OCI-LY7 (cell line): ENCODE results near the gene RNF126. TPM values are rescaled to one million over a fixed set of nuclear protein-coding genes. Genes with fewer than 3 reads are reported as not detected.
A peak's percentile ranks its signal among the peaks of the same experiment; 100 is the strongest.
"Not testable (repeated sequence)": the region's sequence is repeated elsewhere in the genome, so short reads cannot be mapped to it uniquely, and the experiment has no call there.

ENCODE experiments used
- BruUV-seq: library from RNA; stranded (reverse); fragments of 400-500 nt; replicated peaks from 2 replicates; lab custom pipeline; 2021; lab: Mats Ljungman, UMichigan
- CTCF ChIA-PET: fragments of 300-600 bp; sonication (Branson Sonifier 250); formaldehyde crosslinking; loops from one replicate; lab custom pipeline; 2022; ENCODE audit warnings: antibody characterized with exemption; ENCODE audit not compliant: unreplicated experiment; lab: Charles Lee
- POLR2A ChIA-PET: fragments of 300-600 bp; sonication (Branson Sonifier 250); formaldehyde crosslinking; loops from one replicate; lab custom pipeline; 2022; ENCODE audit warnings: antibody characterized with exemption; lab: Charles Lee
- DNase-seq: peaks from one replicate; pipeline ENCODE4 v3.0.0-alpha.2; 2015; ENCODE audit warnings: low spot score
- H2AFZ ChIP-seq: fragments of 200-600 bp; sonication (generic), shearing (Covaris generic); 2 replicates; pipeline ENCODE4 v1.6.1; 2014; ENCODE audit warnings: mild to moderate bottlenecking, antibody characterized with exemption, low read length, moderate library complexity
- H3K27ac ChIP-seq: fragments of 200-600 bp; sonication (generic); 2 replicates; pipeline ENCODE4 v1.5.1; 2014; ENCODE audit warnings: mixed run types, low read depth, mild to moderate bottlenecking, moderate library complexity, low read length, inconsistent platforms; ENCODE audit not compliant: poor library complexity, severe bottlenecking
- H3K36me3 ChIP-seq: fragments of 200-600 bp; sonication (generic); 2 replicates; pipeline ENCODE4 v1.6.1; 2014; ENCODE audit warnings: mild to moderate bottlenecking, antibody characterized with exemption, low read length, moderate library complexity, mixed read lengths; ENCODE audit not compliant: insufficient read depth
- H3K4me1 ChIP-seq: fragments of 200-600 bp; sonication (generic); 2 replicates; pipeline ENCODE4 v1.5.1; 2014; ENCODE audit warnings: mild to moderate bottlenecking, low read length; ENCODE audit not compliant: insufficient read depth, poor library complexity, severe bottlenecking
- H3K4me2 ChIP-seq: fragments of 200-600 bp; sonication (generic); 2 replicates; pipeline ENCODE4 v1.6.1; 2014; ENCODE audit warnings: mild to moderate bottlenecking, low read length
- H3K4me3 ChIP-seq: fragments of 200-600 bp; sonication (generic); 2 replicates; pipeline ENCODE4 v1.5.1; 2014; ENCODE audit warnings: mild to moderate bottlenecking, low read depth, low read length; ENCODE audit not compliant: poor library complexity, severe bottlenecking
- H3K79me2 ChIP-seq: fragments of 200-600 bp; sonication (generic); 2 replicates; pipeline ENCODE4 v1.6.1; 2016; ENCODE audit warnings: low read depth, mild to moderate bottlenecking, low read length, moderate library complexity, mixed read lengths; ENCODE audit not compliant: insufficient read depth
- H3K9me2 ChIP-seq: fragments of 200-600 bp; sonication (generic); 2 replicates; pipeline ENCODE4 v1.6.1; 2016; ENCODE audit warnings: mild to moderate bottlenecking, low read length, mixed read lengths; ENCODE audit not compliant: insufficient read depth
- H3K9me3 ChIP-seq: fragments of 200-600 bp; sonication (generic); 2 replicates; pipeline ENCODE4 v1.6.1; 2014; ENCODE audit warnings: mild to moderate bottlenecking, mixed run types, low read length, mixed read lengths
- H4K20me1 ChIP-seq: fragments of 200-600 bp; sonication (generic); 2 replicates; pipeline ENCODE4 v1.6.1; 2014; ENCODE audit warnings: mild to moderate bottlenecking, antibody characterized with exemption, low read length, moderate library complexity, mixed read lengths; ENCODE audit not compliant: insufficient read depth
- CTCF ChIP-seq: fragments of 200-600 bp; sonication (generic); conservative IDR thresholded peaks from 2 replicates; pipeline ENCODE4 v1.5.1; 2014; ENCODE audit warnings: mild to moderate bottlenecking, antibody characterized with exemption, low read length, moderate library complexity, mixed read lengths
- EZH2phosphoT487 ChIP-seq: fragments of 200-600 bp; sonication (generic); IDR thresholded peaks from 2 replicates; pipeline ENCODE4 v1.6.1; 2018; ENCODE audit warnings: low read depth, borderline replicate concordance, mild to moderate bottlenecking, mixed run types, antibody characterized with exemption, low read length, moderate library complexity, mixed read lengths
- intact Hi-C: fragments of 100-400 bp; cut with micrococcal nuclease; formaldehyde crosslinking; loops from one replicate; pipeline ENCODE4 v1.10.0; 2022; ENCODE audit not compliant: unreplicated experiment
- total RNA-seq, 2 experiments: library from RNA; depleted of rRNA in 1 of 2; stranded (reverse); fragments of >200 nt in 1 of 2; shearing (Covaris generic) in 1 of 2; gene quantifications; 2 replicates each; pipeline ENCODE4 v1.2.3, GENCODE V29; 2014 to 2022

The RNF126 gene
- total RNA-seq, 2 experiments from 2014 or later: 98.6 to 104 TPM

GRCh38 chr19:703651-704446 lies 40.8 kb upstream of the RNF126 start:
- POLR2A ChIA-PET: interaction anchor here (1.1 kb wide), 1 partner anchor 23 kb away, joined by 4 read pairs; no protein-coding TSS in a partner anchor

GRCh38 chr19:703329-703650 lies 40.3 kb upstream of the RNF126 start:
- intact Hi-C loops: no loop called here
- Histone ChIP-seq H2AFZ (peak overlapping the region; percentile 70; the same call in 1 of the 2 replicates), H3K4me1 (peaks cover 13% of the 10 kb centered on the region), H3K4me3 (peak overlapping the region; percentile 44), H4K20me1 (no peaks in the 10 kb centered on the region), H3K4me2 (peak overlapping the region; percentile 51), H3K79me2 (no peaks in the 10 kb centered on the region), H3K27ac (no peak overlapping the region), H3K36me3 (no peaks in the 10 kb centered on the region), H3K9me2 (no peaks in the 10 kb centered on the region), H3K9me3 (no peaks in the 10 kb centered on the region)
- no peak for DNase-seq
- ChIA-PET POLR2A (interaction anchor here (0.7 to 1.1 kb wide), 2 partner anchors 22 to 273 kb away, joined by 4 read pairs; no protein-coding TSS in a partner anchor), CTCF (interaction anchor here (0.6 kb wide), 2 partner anchors 35 to 48 kb away, joined by 3 read pairs; no protein-coding TSS in a partner anchor)
- no peak for TF ChIP-seq EZH2phosphoT487
- no peak for TF ChIP-seq CTCF
- BruUV-seq: no TSS peak

More at GRCh38 chr19:703651-704446, 40.8 kb upstream of the RNF126 start:
- intact Hi-C loops: no loop called here
- Histone ChIP-seq H3K4me1 (peaks cover 13% of the 10 kb centered on the region), H4K20me1 (no peaks in the 10 kb centered on the region), H3K27ac (no peak overlapping the region), H3K9me2 (no peaks in the 10 kb centered on the region), H3K79me2 (no peaks in the 10 kb centered on the region), H3K36me3 (no peaks in the 10 kb centered on the region), H3K4me2 (peak overlapping the region; percentile 51), H2AFZ (peak overlapping the region; percentile 70; the same call in 1 of the 2 replicates), H3K9me3 (no peaks in the 10 kb centered on the region), H3K4me3 (peak overlapping the region; percentile 44)
- TF ChIP-seq EZH2phosphoT487 (no peak), CTCF (no peak)
- DNase-seq: peak; percentile 81
- BruUV-seq: no TSS peak
- CTCF ChIA-PET: interaction anchor here (0.6 kb wide), 2 partner anchors 35 to 49 kb away, joined by 3 read pairs; no protein-coding TSS in a partner anchor

GRCh38 chr19:702847-703246 lies 39.8 kb upstream of the RNF126 start:
- H3K36me3 ChIP-seq, H3K27ac ChIP-seq, H4K20me1 ChIP-seq, H3K4me2 ChIP-seq, H3K4me3 ChIP-seq, H3K9me3 ChIP-seq, H3K79me2 ChIP-seq, BruUV-seq, CTCF ChIA-PET, intact Hi-C loops, H3K9me2 ChIP-seq, DNase-seq: not testable (repeated sequence)
- H2AFZ ChIP-seq: 0 out of 2 replicates have a peak overlapping the region, but pooled peaks have one; percentile 70
- peaks cover 13% of the 10 kb centered on the region for H3K4me1 ChIP-seq
- POLR2A ChIA-PET: interaction anchor here (0.7 to 1.1 kb wide), 2 partner anchors 22 to 273 kb away, joined by 4 read pairs; no protein-coding TSS in a partner anchor

GRCh38 chr19:699885-700284 lies 36.9 kb upstream of the RNF126 start:
- H3K79me2 ChIP-seq, BruUV-seq, CTCF ChIA-PET, H4K20me1 ChIP-seq, intact Hi-C loops, H3K4me2 ChIP-seq, H3K36me3 ChIP-seq, H3K4me3 ChIP-seq, H3K9me2 ChIP-seq, H3K27ac ChIP-seq, H2AFZ ChIP-seq, DNase-seq, H3K9me3 ChIP-seq: not testable (repeated sequence)
- peaks cover 13% of the 10 kb centered on the region for H3K4me1 ChIP-seq
- POLR2A ChIA-PET: interaction anchor here (0.7 kb wide), 1 partner anchor 12 kb away, joined by 3 read pairs; no protein-coding TSS in a partner anchor

GRCh38 chr19:698529-698928 lies 35.5 kb upstream of the RNF126 start:
- not testable (repeated sequence) for DNase-seq, H4K20me1 ChIP-seq

More at GRCh38 chr19:698529-698928, 35.5 kb upstream of the RNF126 start:
- H3K4me1 ChIP-seq, H3K4me3 ChIP-seq, H3K27ac ChIP-seq, H3K36me3 ChIP-seq, BruUV-seq, H3K9me3 ChIP-seq, H3K4me2 ChIP-seq, H3K79me2 ChIP-seq, H2AFZ ChIP-seq, H3K9me2 ChIP-seq, intact Hi-C loops, CTCF ChIA-PET: not testable (repeated sequence)
- POLR2A ChIA-PET: interaction anchor here (0.6 kb wide), 1 partner anchor 123 kb away, joined by 4 read pairs; no protein-coding TSS in a partner anchor
